ENCODE measurements around the gene AJM1. TPM values are rescaled to one million over a fixed set of nuclear protein-coding genes. Genes with fewer than 3 reads are reported as not detected.

Gene AJM1
- total RNA-seq, 1 experiment from 2014 or later = 7.2 TPM

DNA sequence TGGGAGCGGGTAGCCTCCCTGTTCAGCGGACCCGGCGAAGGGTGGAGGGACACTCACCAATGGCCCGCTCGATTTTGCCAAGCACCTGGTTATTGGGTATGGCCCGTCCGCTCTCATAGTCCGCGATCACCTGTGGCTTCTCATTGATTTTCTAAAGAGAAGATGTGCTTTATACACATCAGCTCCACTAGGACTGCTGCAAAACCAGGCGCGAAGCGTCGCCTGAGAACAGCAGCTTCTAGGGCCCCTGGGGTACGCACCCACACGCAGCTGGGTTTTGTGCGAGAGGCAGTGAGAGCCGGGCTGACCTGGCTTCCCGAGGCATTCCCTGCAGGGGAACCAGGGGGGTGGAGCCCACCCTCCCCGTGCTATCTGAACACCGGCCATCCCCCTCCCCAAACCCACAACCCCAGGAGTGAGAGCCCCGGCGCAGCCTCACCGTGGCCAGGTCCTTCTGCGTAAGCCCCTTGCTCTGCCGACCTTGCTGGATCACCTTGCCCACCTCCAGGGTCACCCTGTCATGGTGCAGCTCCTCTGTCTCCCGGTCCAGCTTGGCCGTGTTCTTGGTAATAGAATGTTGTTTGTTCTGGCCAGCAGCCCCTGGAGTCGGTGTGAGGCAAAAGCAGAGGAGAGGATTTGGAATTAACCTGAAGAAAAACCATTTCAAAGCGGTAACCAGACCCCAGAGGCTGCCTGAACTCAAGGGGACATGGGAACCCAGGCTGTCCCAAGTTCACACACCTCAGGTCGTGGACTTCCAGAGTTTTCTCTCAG, 20.8 kb downstream of the AJM1 start:
- POLR2A ChIA-PET = no interaction called here
- no peaks in the 10 kb centered on the region; the same call in 1 of the 2 replicates for H3K36me3 ChIP-seq (ENCODE audit: control insufficient read depth, insufficient read depth, low read length)

DNA sequence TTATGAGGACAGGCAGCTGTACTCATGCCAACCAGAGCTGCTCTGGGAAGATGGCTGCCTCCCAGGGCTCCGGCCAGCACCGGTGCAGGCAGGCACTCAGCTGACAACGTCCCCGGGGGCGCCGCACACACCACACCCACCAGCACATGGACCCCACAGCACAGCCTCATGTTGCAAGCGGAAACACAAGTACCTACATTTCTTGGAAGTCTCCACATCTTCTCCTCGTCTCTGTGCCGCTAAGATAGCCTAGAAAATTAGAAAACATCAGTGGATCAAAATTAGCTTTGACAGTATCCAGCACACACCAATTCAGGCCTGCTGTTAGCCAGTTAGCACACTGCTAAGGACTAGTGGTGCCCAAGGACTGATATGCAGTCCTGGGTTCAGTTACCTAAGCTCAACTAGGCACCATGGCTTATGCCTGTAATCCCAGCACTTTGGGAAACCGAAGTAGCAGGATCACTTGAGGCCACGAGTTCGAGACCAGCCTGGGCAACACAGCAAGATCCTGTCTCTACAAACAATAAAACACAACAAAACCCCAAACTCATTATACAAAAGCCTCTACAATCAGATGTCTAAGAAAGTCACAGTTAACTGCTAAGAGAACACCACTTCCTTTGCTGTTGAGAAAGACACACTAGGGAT, 21.5 kb downstream of the AJM1 start:
- H3K36me3 ChIP-seq (ENCODE audit: control insufficient read depth, insufficient read depth, low read length) = no peaks in the 10 kb centered on the region; the same call in 1 of the 2 replicates
- in situ Hi-C loops (cut with HindIII; ENCODE audit: low pct_unique_long_range_greater_than_20kb, low sequenced_read_pairs) = no loop called here
- no peak for TF ChIP-seq POLR2AphosphoS5 (IDR thresholded peaks at IDR 0.05; ENCODE audit: low read depth, low read length)
- TF ChIP-seq, protein P1, sequence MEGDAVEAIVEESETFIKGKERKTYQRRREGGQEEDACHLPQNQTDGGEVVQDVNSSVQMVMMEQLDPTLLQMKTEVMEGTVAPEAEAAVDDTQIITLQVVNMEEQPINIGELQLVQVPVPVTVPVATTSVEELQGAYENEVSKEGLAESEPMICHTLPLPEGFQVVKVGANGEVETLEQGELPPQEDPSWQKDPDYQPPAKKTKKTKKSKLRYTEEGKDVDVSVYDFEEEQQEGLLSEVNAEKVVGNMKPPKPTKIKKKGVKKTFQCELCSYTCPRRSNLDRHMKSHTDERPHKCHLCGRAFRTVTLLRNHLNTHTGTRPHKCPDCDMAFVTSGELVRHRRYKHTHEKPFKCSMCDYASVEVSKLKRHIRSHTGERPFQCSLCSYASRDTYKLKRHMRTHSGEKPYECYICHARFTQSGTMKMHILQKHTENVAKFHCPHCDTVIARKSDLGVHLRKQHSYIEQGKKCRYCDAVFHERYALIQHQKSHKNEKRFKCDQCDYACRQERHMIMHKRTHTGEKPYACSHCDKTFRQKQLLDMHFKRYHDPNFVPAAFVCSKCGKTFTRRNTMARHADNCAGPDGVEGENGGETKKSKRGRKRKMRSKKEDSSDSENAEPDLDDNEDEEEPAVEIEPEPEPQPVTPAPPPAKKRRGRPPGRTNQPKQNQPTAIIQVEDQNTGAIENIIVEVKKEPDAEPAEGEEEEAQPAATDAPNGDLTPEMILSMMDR (IDR thresholded peaks at IDR 0.05) = no peak
- no peak for TF ChIP-seq SIN3A (IDR thresholded peaks at IDR 0.05; ENCODE audit: borderline replicate concordance, insufficient read depth, low read depth, low read length)
- TF ChIP-seq TCF7L2 (IDR thresholded peaks at IDR 0.05; ENCODE audit: low read depth, low read length) = no peak
- TF ChIP-seq, protein P2, sequence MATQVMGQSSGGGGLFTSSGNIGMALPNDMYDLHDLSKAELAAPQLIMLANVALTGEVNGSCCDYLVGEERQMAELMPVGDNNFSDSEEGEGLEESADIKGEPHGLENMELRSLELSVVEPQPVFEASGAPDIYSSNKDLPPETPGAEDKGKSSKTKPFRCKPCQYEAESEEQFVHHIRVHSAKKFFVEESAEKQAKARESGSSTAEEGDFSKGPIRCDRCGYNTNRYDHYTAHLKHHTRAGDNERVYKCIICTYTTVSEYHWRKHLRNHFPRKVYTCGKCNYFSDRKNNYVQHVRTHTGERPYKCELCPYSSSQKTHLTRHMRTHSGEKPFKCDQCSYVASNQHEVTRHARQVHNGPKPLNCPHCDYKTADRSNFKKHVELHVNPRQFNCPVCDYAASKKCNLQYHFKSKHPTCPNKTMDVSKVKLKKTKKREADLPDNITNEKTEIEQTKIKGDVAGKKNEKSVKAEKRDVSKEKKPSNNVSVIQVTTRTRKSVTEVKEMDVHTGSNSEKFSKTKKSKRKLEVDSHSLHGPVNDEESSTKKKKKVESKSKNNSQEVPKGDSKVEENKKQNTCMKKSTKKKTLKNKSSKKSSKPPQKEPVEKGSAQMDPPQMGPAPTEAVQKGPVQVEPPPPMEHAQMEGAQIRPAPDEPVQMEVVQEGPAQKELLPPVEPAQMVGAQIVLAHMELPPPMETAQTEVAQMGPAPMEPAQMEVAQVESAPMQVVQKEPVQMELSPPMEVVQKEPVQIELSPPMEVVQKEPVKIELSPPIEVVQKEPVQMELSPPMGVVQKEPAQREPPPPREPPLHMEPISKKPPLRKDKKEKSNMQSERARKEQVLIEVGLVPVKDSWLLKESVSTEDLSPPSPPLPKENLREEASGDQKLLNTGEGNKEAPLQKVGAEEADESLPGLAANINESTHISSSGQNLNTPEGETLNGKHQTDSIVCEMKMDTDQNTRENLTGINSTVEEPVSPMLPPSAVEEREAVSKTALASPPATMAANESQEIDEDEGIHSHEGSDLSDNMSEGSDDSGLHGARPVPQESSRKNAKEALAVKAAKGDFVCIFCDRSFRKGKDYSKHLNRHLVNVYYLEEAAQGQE (IDR thresholded peaks at IDR 0.05; ENCODE audit: insufficient read depth in 1 of 2, low read depth in 2 of 2, low read length in 1 of 2) = no peak
- POLR2A ChIA-PET = no interaction called here
- peaks cover 19% of the 10 kb centered on the region for H3K4me1 ChIP-seq (ENCODE audit: control insufficient read depth, insufficient read depth, low read length)
- H3K4me3 ChIP-seq (ENCODE audit: low read depth in 2 of 2, low read length in 2 of 2) = no peak overlapping the region
- no peaks in the 10 kb centered on the region for H3K27me3 ChIP-seq (ENCODE audit: control insufficient read depth, insufficient read depth, low read length)
- ATAC-seq (no peak), DNase-seq (ENCODE audit: low read depth, low spot score) (no peak)
- no peak overlapping the region for H3K27ac ChIP-seq (ENCODE audit: low read length)
- CTCF ChIA-PET = no interaction called here
- no peaks in the 10 kb centered on the region for H3K9me3 ChIP-seq (ENCODE audit: control insufficient read depth, insufficient read depth, low read depth, low read length)
- intact Hi-C loops (cut with micrococcal nuclease; ENCODE audit: unreplicated experiment) = no loop called here
- BruUV-seq (replicated peaks) = no TSS peak

More for the DNA sequence above, 20.8 kb downstream of the AJM1 start:
- TF ChIP-seq, protein P2 (IDR thresholded peaks at IDR 0.05; ENCODE audit: insufficient read depth in 1 of 2, low read depth in 2 of 2, low read length in 1 of 2) = no peak
- no peak for TF ChIP-seq TCF7L2 (IDR thresholded peaks at IDR 0.05; ENCODE audit: low read depth, low read length)
- no peak for TF ChIP-seq SIN3A (IDR thresholded peaks at IDR 0.05; ENCODE audit: borderline replicate concordance, insufficient read depth, low read depth, low read length)
- TF ChIP-seq, protein P1 (IDR thresholded peaks at IDR 0.05) = no peak
- no peak for TF ChIP-seq POLR2AphosphoS5 (IDR thresholded peaks at IDR 0.05; ENCODE audit: low read depth, low read length)
- Histone ChIP-seq H3K9me3 (ENCODE audit: control insufficient read depth, insufficient read depth, low read depth, low read length) (no peaks in the 10 kb centered on the region), H3K27me3 (ENCODE audit: control insufficient read depth, insufficient read depth, low read length) (no peaks in the 10 kb centered on the region), H3K27ac (ENCODE audit: low read length) (no peak overlapping the region), H3K4me3 (ENCODE audit: low read depth in 2 of 2, low read length in 2 of 2) (no peak overlapping the region), H3K4me1 (ENCODE audit: control insufficient read depth, insufficient read depth, low read length) (peaks cover 25% of the 10 kb centered on the region)
- in situ Hi-C loops (cut with HindIII; ENCODE audit: low pct_unique_long_range_greater_than_20kb, low sequenced_read_pairs) (no loop called here), intact Hi-C loops (cut with micrococcal nuclease; ENCODE audit: unreplicated experiment) (no loop called here)
- BruUV-seq (replicated peaks) = no TSS peak
- CTCF ChIA-PET = no interaction called here
- ATAC-seq (no peak), DNase-seq (ENCODE audit: low read depth, low spot score) (no peak)

Measured in Panc1 (cell line).